Skin of body (tissue), 2 donors: Measurements from ENCODE around the gene EPHA8. TPM values are rescaled to one million over a fixed set of nuclear protein-coding genes. Genes with fewer than 3 reads are reported as not detected.

Experiments used
- DNase-seq: peaks from one replicate; lab custom pipeline; 2025; lab: John Stamatoyannopoulos, UW
- total RNA-seq: library from RNA; depleted of rRNA; stranded (reverse); fragments of >200 nt; gene quantifications from one replicate; pipeline ENCODE4 v1.2.3, GENCODE V29; 2014

EPHA8 gene
- total RNA-seq, 1 donor from 2014 or later, result not detected

DNA sequence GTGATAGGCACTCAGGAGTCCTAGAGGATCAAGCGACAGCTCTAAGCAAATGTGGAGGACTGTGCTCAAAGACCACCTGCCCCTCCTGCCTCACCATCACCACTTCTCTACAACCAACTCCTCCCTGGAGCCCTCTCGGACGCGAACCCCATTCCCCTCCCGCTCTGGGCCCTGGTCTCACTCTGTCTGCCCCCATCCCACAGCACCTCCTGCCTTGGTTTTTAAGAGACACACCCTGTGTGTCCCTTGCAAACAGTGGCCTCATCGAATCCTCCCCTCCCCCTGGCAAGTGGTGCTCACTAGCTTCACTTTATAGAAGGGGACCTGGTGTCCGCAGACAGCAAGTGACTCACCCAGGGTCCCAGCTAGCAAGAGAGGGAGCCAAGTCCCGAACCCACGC, 28.8 kb downstream of the EPHA8 start:
- DNase-seq, result no peak

- DNase-seq, result no peak
These were observed 29.9 kb downstream of the EPHA8 start for GRCh38 chr1:22592919-22593790.

GRCh38 chr1:22594396-22594795, 31.1 kb downstream of the EPHA8 start:
- no peak for DNase-seq

GRCh38 chr1:22595108-22595507, 31.8 kb downstream of the EPHA8 start:
- no peak for DNase-seq

- DNase-seq, result no peak
These were observed 34.1 kb downstream of the EPHA8 start for GRCh38 chr1:22597301-22597965.

DNA sequence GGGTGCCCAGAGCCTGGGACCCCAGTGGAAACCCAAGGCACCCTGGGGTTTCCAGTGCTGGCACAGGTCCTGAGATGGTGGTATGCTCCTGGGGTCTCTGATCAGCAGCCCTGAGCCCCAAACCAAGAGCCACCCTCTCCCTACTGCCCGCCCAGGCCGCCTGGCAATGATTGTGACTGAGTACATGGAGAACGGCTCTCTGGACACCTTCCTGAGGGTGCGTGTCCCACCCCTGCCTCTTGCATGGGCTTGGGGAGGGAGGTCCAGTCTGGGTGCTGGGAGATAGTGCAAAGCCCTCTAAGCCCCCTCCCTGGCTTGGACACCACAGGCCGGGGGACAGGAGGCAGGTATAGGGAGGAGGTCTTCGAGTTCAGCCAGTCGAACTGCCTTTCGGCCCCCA, 34.7 kb downstream of the EPHA8 start:
- DNase-seq, result no peak

- no peak for DNase-seq
These were observed 35.4 kb downstream of the EPHA8 start for GRCh38 chr1:22598736-22599135.

- no peak for DNase-seq
These were observed 37.0 kb downstream of the EPHA8 start for GRCh38 chr1:22600071-22600816.

- DNase-seq, result no peak
These were observed 37.7 kb downstream of the EPHA8 start for GRCh38 chr1:22600817-22601605.

GRCh38 chr1:22601610-22602009, 38.3 kb downstream of the EPHA8 start:
- DNase-seq, result no peak

DNA sequence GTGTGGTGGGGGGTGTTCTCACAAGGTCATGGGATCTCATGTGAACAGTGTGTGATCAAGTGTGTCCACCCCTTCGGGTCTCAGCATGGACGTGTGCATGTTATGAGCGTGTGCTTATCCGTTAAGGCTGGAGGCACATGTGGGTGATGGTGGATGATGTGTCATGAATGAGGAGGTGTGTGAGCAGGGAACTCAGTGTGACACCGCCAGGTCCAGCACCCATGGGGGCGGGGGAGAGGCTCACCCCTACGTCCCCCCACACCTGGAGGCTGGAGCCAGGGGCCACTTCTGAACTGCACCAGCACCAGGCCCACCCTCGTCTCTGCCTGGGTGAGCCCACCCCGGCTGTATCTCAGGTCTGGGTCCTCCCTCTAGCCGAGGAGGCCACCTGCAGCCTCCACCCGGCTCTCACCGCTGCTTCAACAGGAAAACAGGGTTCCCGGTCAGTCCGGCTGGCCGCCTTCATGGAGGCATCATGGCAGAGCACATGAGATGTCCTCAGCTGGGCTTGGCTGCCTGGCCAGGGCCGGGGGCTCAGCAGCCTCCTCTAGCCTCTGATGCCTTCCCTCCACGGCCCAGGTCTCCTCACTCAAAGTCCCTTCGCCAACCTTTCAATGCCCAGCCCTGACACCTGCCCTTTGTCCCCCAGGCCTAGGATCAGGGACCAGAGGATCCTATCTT, 38.9 kb downstream of the EPHA8 start:
- no peak for DNase-seq

DNA sequence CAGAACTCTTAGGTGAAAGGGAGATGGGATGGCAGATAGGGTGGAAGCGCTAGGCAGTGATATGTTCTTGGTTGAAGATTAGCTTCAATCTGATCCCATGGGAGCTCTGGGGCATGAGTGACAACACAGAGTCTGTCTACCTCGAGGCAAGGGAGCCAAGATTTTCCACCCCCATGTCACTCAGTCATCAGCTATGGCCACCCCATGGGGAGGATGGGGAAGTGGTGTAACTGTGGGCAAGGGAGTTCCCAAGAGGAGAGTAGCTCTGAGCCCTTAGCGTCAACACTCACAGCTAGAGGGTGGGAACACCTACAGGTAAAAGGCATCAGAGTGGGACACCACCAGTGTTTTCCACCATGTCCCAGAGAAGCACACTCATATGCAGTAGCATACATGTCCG, 42.9 kb downstream of the EPHA8 start:
- DNase-seq, result no peak

- no peak for DNase-seq
These were observed 43.9 kb downstream of the EPHA8 start for GRCh38 chr1:22607154-22607553.

- DNase-seq, result no peak
These were observed 45.1 kb downstream of the EPHA8 start for GRCh38 chr1:22608361-22608760.

DNA sequence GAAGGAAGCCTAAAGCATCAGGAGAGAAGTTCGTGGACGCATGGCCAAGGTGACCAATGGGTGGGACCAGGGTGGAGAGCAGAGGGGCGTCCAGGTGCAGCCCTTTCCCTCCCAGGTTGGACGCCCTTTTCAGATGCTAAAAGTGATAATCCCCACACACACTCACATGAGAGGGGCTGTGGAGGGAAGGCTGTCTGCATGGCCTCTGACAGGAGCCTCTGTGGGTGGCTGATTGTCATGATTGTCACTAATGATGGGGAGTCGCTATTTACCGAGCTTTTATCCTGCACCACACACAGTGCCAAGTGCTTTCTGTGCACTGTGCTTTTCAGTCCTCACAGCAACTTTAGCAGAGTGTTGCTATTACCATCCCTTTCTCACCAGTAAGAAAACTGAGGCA, 46.0 kb downstream of the EPHA8 start:
- no peak for DNase-seq

- DNase-seq, result no peak
These were observed 48.2 kb downstream of the EPHA8 start for GRCh38 chr1:22611530-22611947.

- DNase-seq, result no peak
These were observed 49.6 kb downstream of the EPHA8 start for GRCh38 chr1:22612671-22613571.

DNA sequence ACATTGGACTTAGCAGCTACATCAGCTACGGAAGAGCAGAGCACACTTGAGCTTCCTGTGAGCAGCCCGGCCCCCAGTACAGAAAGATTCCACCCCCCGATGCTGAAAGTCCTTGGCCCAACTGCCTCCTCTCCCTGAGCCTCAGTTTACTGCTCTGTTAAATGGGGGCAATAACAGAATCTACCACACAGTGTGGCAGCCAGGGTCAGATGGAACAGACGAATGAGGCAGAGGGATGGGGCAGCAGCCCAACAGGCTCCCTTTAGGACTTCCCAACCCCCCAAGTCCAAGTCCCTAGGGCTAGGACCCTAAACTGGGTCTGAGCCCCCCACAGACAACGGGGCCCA, 50.3 kb downstream of the EPHA8 start:
- no peak for DNase-seq

GRCh38 chr1:22613951-22614350, 50.7 kb downstream of the EPHA8 start:
- no peak for DNase-seq

GRCh38 chr1:22615886-22616285, 52.6 kb downstream of the EPHA8 start:
- no peak for DNase-seq
